ENCODE results near the gene SPC24.
A peak's percentile ranks its signal among the peaks of the same experiment; 100 is the strongest.

Gene SPC24

DNA sequence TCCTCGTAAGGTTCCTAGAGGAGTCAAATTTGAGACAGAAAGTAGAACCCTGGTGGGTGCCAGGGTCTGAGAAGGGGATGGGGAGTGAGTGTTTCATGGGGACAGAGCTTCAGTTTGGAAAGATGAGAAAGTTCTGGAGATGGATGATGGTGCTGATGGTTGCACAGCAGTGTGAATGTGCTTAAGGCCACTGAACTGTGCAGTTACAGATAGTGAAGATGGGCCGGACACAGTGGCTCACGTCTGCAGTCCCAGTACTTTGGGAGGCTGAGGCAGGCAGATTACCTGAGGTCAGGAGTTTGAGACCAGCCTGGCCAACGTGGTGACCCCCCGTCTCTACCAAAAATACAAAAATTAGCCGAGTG, 917 bp downstream of the SPC24 start:
- Histone ChIP-seq H3F3A (ENCODE audit: insufficient read depth) (no peaks in the 10 kb centered on the region), H3K27ac (ENCODE audit: low read depth, low read length) (peak overlapping the region; percentile 72), H3K9me2 (replicated peaks; ENCODE audit: insufficient read depth, low read length) (no peaks in the 10 kb centered on the region), H4K20me1 (ENCODE audit: low read depth, low read length) (no peaks in the 10 kb centered on the region), H3K4me2 (ENCODE audit: low read depth, low read length, poor library complexity, severe bottlenecking) (peak overlapping the region; percentile 74), H3K9ac (ENCODE audit: low read length) (peak overlapping the region; percentile 98), H2AFZ (ENCODE audit: low read depth, low read length, severe bottlenecking) (no peak overlapping the region), H3K4me3 (ENCODE audit: insufficient read depth, low read length, poor library complexity, severe bottlenecking) (peak overlapping the region; percentile 95), H3K36me3 (ENCODE audit: low read length) (no peaks in the 10 kb centered on the region), H3K27me3 (ENCODE audit: low read length) (no peaks in the 10 kb centered on the region), H3K79me2 (ENCODE audit: insufficient read depth, low read length) (peaks cover 49% of the 10 kb centered on the region), H3K9me3 (ENCODE audit: insufficient read depth, low read length) (no peaks in the 10 kb centered on the region)
- TF ChIP-seq, protein P1, sequence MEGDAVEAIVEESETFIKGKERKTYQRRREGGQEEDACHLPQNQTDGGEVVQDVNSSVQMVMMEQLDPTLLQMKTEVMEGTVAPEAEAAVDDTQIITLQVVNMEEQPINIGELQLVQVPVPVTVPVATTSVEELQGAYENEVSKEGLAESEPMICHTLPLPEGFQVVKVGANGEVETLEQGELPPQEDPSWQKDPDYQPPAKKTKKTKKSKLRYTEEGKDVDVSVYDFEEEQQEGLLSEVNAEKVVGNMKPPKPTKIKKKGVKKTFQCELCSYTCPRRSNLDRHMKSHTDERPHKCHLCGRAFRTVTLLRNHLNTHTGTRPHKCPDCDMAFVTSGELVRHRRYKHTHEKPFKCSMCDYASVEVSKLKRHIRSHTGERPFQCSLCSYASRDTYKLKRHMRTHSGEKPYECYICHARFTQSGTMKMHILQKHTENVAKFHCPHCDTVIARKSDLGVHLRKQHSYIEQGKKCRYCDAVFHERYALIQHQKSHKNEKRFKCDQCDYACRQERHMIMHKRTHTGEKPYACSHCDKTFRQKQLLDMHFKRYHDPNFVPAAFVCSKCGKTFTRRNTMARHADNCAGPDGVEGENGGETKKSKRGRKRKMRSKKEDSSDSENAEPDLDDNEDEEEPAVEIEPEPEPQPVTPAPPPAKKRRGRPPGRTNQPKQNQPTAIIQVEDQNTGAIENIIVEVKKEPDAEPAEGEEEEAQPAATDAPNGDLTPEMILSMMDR (IDR thresholded peaks at IDR 0.05; ENCODE audit: insufficient read depth, low read length, poor library complexity, severe bottlenecking) = no peak
- no peak for TF ChIP-seq EZH2phosphoT487 (conservative IDR thresholded peaks at IDR 0.05; ENCODE audit: low read length)

DNA sequence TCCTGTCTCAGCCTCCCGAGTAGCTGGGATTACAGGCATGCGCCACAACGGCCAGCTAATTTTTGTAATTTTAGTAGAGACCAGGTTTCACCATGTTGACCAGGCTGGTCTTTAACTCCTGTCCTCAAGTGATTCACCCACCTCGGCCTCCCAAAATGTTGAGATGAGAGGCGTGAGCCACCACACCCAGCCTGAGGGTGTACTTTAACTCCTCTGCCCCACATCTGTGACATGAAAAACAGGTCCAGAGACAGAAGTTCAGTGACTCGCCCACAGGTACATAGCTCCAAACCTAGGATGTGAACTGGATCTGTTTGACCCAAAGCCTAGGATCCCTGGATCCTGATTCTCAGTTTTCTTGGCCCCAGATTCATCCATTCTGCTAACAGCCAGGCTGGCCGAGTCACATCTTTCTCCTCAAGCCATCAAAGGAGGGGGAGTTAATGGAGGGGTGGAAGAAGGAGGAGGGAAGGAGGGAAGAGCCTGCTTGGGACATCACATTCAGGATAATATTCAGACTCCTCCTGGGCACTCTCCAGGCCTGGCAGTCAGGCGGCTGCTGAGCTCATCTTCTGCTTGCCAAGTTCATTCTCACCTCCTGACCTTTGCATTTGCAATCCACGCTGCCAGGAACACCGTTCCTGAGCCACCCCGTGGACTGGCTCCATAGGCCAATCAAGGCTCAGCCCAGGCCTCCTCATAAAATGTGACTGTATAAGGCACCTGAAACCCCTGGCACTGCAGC, 3.1 kb downstream of the SPC24 start:
- Histone ChIP-seq H3K36me3 (ENCODE audit: low read length) (peaks cover 2% of the 10 kb centered on the region; the same call in 1 of the 2 replicates), H3K9ac (ENCODE audit: low read length) (no peak overlapping the region)

DNA sequence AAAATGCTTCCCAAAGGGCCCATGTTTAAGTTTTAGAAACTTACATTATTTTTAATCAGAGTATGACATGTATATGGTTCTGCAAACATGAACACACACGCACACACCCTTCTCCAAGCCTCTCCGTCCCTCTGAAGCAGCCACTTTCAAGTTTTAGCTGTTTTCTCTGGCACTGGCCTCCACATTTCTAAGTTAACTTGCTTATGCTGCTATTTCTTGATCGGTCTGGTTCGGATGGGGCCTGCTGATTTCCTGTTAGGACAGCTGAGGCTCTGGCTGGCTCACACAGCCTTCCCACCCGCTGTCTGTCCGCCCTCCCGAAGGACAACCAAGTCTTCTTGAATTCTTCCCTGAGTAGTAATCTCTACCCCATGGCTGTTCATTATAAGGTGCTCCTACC, 4.4 kb downstream of the SPC24 start:
- no peaks in the 10 kb centered on the region for H3K9me3 ChIP-seq (ENCODE audit: insufficient read depth, low read length)
- H3F3A ChIP-seq (ENCODE audit: insufficient read depth) = no peaks in the 10 kb centered on the region
- H2AFZ ChIP-seq (ENCODE audit: low read depth, low read length, severe bottlenecking) = no peak overlapping the region
- no peaks in the 10 kb centered on the region for H3K9me2 ChIP-seq (replicated peaks; ENCODE audit: insufficient read depth, low read length)
- no peak overlapping the region for H3K4me2 ChIP-seq (ENCODE audit: low read depth, low read length, poor library complexity, severe bottlenecking)
- H3K4me3 ChIP-seq (ENCODE audit: insufficient read depth, low read length, poor library complexity, severe bottlenecking) = no peak overlapping the region
- H3K9ac ChIP-seq (ENCODE audit: low read length) = no peak overlapping the region
- peaks cover 3% of the 10 kb centered on the region; the same call in 1 of the 2 replicates for H3K36me3 ChIP-seq (ENCODE audit: low read length)
- no peaks in the 10 kb centered on the region for H4K20me1 ChIP-seq (ENCODE audit: low read depth, low read length)
- TF ChIP-seq, protein P1 (IDR thresholded peaks at IDR 0.05; ENCODE audit: insufficient read depth, low read length, poor library complexity, severe bottlenecking) = no peak
- no peak for TF ChIP-seq EZH2phosphoT487 (conservative IDR thresholded peaks at IDR 0.05; ENCODE audit: low read length)
- H3K27me3 ChIP-seq (ENCODE audit: low read length) = no peaks in the 10 kb centered on the region
- peaks cover 49% of the 10 kb centered on the region for H3K79me2 ChIP-seq (ENCODE audit: insufficient read depth, low read length)
- H3K27ac ChIP-seq (ENCODE audit: low read depth, low read length) = no peak overlapping the region

More for the DNA sequence above, 3.1 kb downstream of the SPC24 start:
- no peak overlapping the region for H2AFZ ChIP-seq (ENCODE audit: low read depth, low read length, severe bottlenecking)
- peaks cover 49% of the 10 kb centered on the region for H3K79me2 ChIP-seq (ENCODE audit: insufficient read depth, low read length)
- no peaks in the 10 kb centered on the region for H4K20me1 ChIP-seq (ENCODE audit: low read depth, low read length)
- no peak overlapping the region for H3K27ac ChIP-seq (ENCODE audit: low read depth, low read length)
- no peaks in the 10 kb centered on the region for H3F3A ChIP-seq (ENCODE audit: insufficient read depth)
- H3K27me3 ChIP-seq (ENCODE audit: low read length) = no peaks in the 10 kb centered on the region
- H3K9me3 ChIP-seq (ENCODE audit: insufficient read depth, low read length) = no peaks in the 10 kb centered on the region
- TF ChIP-seq, protein P1 (IDR thresholded peaks at IDR 0.05; ENCODE audit: insufficient read depth, low read length, poor library complexity, severe bottlenecking) = no peak
- TF ChIP-seq EZH2phosphoT487 (conservative IDR thresholded peaks at IDR 0.05; ENCODE audit: low read length) = no peak
- H3K4me2 ChIP-seq (ENCODE audit: low read depth, low read length, poor library complexity, severe bottlenecking) = no peak overlapping the region
- no peak overlapping the region for H3K4me3 ChIP-seq (ENCODE audit: insufficient read depth, low read length, poor library complexity, severe bottlenecking)
- H3K9me2 ChIP-seq (replicated peaks; ENCODE audit: insufficient read depth, low read length) = no peaks in the 10 kb centered on the region
